ENCODE measurements around the gene AGXT. TPM values are rescaled to one million over a fixed set of nuclear protein-coding genes. Genes with fewer than 3 reads are reported as not detected.

The AGXT gene
- total and polyA plus RNA-seq, 12 donors, result 0.09 TPM; not detected in 11

GRCh38 chr2:240886678-240887609 lies 18.3 kb downstream of the AGXT start:
- H3K36me3 ChIP-seq, result no peaks in the 10 kb centered on the region
- H3K4me1 ChIP-seq, result no peaks in the 10 kb centered on the region
- intact Hi-C loops (cut with DNase I), result no loop called here
- no peak for DNase-seq
- H3K9me3 ChIP-seq, result no peaks in the 10 kb centered on the region
- no peak overlapping the region for H3K27ac ChIP-seq
- H3K27me3 ChIP-seq, result no peaks in the 10 kb centered on the region
- TF ChIP-seq CTCF (IDR thresholded peaks at IDR 0.05), result no peak
- H3K4me3 ChIP-seq, result no peak overlapping the region
- peak in 1 of 8 donors; percentile 35 for ATAC-seq
- 78 to 80% methylated on average over 18 of the region's 18 CpGs for WGBS, 2 donors

GRCh38 chr2:240887631-240888030 lies 19.0 kb downstream of the AGXT start:
- intact Hi-C loops (cut with DNase I), result no loop called here
- DNase-seq, result no peak
- no peak overlapping the region for H3K27ac ChIP-seq
- no peak overlapping the region for H3K4me3 ChIP-seq
- no peaks in the 10 kb centered on the region for H3K4me1 ChIP-seq
- no peaks in the 10 kb centered on the region for H3K27me3 ChIP-seq
- no peak for ATAC-seq
- WGBS, 2 donors, result 88% methylated on average over 4 of the region's 4 CpGs
- no peaks in the 10 kb centered on the region for H3K36me3 ChIP-seq
- no peak for TF ChIP-seq CTCF (IDR thresholded peaks at IDR 0.05)
- no peaks in the 10 kb centered on the region for H3K9me3 ChIP-seq

GRCh38 chr2:240888130-240888889 lies 19.7 kb downstream of the AGXT start:
- peak in 1 of 2 donors; percentile 11 for DNase-seq
- TF ChIP-seq CTCF (IDR thresholded peaks at IDR 0.05), result no peak
- H3K4me1 ChIP-seq, result peaks cover 0 to 2% (median 0%) of the 10 kb centered on the region in 9 donors
- H3K27ac ChIP-seq, result no peak overlapping the region
- intact Hi-C loops (cut with DNase I), result no loop called here
- 89 to 93% methylated on average over 34 to 37 of the region's 37 CpGs for WGBS, 2 donors
- no peak overlapping the region for H3K4me3 ChIP-seq
- no peak for ATAC-seq
- no peaks in the 10 kb centered on the region for H3K9me3 ChIP-seq
- H3K36me3 ChIP-seq, result no peaks in the 10 kb centered on the region
- H3K27me3 ChIP-seq, result no peaks in the 10 kb centered on the region

- ATAC-seq (no peak), DNase-seq (no peak)
- H3K4me3 ChIP-seq, result no peak overlapping the region
- no peaks in the 10 kb centered on the region for H3K36me3 ChIP-seq
- no peak for TF ChIP-seq CTCF (IDR thresholded peaks at IDR 0.05)
- 79 to 84% methylated on average over 11 of the region's 11 CpGs for WGBS, 2 donors
- peaks cover 0 to 9% (median 0%) of the 10 kb centered on the region in 9 donors for H3K4me1 ChIP-seq
- H3K27ac ChIP-seq, result no peak overlapping the region
- no peaks in the 10 kb centered on the region for H3K9me3 ChIP-seq
- intact Hi-C loops (cut with DNase I), result no loop called here
- H3K27me3 ChIP-seq, result no peaks in the 10 kb centered on the region
These were observed 20.4 kb downstream of the AGXT start for GRCh38 chr2:240888890-240889573.
